DOHH2 (cell line): ENCODE results near the gene LINGO1.

Experiments
- CTCF ChIP-seq: fragments of 200-600 bp; sonication (generic); IDR thresholded peaks from one replicate; pipeline ENCODE4 v1.5.1; 2014; ENCODE audit warnings: antibody characterized with exemption, mild to moderate bottlenecking, low read depth, low read length; ENCODE audit not compliant: poor library complexity, severe bottlenecking
- EZH2phosphoT487 ChIP-seq: fragments of 200-600 bp; sonication (generic); IDR thresholded peaks from 2 replicates; pipeline ENCODE4 v1.6.1; 2017; ENCODE audit warnings: borderline replicate concordance, mild to moderate bottlenecking, antibody characterized with exemption, low read length, moderate library complexity, mixed read lengths

DNA sequence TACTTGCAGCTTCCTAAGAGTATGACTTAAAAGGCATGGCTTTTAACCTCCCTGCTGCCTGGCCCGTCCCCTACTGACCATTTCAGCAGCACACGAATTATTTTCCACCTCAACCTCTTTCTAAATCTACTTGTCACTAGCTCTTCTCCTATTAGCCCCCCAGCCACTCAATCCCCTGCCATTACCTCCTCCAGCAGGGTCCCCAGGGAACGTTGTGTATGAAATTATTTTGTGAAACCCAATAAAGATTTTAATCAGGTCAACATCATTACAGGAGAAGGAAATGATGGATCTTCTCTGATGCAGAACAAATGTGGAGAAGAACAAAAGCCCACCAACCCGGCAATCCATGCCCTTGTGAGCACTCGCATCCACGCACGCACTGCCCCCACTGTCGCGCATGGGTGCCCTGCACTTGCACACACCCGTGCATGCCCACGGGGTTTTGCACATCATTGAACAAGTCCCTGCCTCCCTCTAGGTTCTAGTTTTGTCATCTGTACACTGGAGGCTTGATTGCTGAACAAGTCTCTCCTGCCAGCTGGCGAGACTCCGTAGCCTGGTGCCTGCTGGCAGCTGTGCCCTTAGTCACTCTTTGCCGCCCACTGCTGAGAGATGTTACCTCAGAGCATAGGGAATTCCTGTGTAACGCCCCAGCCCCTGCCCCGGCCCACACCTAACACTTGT lies 51.6 kb downstream of the LINGO1 start:
- TF ChIP-seq CTCF (no peak), EZH2phosphoT487 (no peak)
